Measurements from ENCODE around the gene SERF2. TPM values are rescaled to one million over a fixed set of nuclear protein-coding genes. Genes with fewer than 3 reads are reported as not detected.
"Not testable (repeated sequence)": the region's sequence is repeated elsewhere in the genome, so short reads cannot be mapped to it uniquely, and the experiment has no call there.

Gene SERF2
- total RNA-seq, 2 donors from 2014 or later, result 1,073 to 1,095 TPM

DNA sequence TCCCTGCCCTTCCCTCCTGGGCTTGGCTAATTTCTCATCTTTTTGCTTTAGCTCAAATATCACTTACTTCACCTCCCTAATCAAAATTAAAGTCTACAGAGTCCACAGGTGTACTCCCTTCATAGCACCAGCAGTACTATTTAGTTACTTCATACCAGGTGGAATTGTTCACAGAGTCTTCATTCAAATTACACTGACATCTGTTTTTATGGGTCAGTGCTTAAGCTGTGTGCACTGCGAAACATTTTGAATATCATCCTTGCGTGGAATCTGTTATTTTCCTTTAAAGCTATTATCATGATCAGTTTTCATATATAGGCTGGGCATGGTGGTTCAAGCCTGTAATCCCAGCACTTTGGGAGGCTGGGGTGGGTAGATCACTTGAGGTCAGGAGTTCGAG lies 2.7 kb upstream of the SERF2 start:
- intact Hi-C loops (cut with DNase I, micrococcal nuclease), result no loop called here
- ATAC-seq (no peak), DNase-seq (no peak)

DNA sequence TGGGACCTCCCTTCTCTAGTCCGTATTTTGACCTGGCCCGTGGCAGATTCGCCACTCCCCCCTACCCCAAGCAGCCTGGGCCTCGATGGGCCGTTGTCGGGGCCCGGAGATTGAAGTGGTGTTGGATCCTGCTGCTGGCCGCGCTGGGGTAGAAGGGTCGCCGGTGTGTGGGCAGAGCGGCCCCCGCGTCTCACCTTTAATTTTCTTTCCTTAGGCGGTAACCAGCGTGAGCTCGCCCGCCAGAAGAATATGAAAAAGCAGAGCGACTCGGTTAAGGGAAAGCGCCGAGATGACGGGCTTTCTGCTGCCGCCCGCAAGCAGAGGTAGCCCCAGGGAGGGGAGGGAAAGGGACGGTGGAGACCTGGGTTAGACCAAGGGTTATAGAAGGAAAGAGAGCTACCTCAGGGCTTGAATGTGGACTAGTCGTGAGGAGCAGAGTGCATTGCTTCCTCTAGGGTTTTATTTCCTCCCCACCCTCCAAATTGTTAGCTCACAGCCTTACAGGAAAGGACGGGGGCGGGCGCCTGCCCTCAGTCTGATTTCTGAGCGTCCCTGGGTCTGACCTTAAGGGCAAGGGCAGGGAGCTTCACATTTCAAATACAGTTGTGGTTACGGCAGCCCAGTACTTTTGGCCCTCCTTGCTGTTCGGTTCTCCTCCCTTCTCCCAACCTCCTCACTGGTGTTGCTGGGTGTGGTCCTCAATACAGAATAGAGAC lies 799 bp downstream of the SERF2 start:
- intact Hi-C loops (cut with DNase I, micrococcal nuclease), result no loop called here
- peak; percentile 52 to 64 for DNase-seq
- ATAC-seq, result peak; percentile 50

DNA sequence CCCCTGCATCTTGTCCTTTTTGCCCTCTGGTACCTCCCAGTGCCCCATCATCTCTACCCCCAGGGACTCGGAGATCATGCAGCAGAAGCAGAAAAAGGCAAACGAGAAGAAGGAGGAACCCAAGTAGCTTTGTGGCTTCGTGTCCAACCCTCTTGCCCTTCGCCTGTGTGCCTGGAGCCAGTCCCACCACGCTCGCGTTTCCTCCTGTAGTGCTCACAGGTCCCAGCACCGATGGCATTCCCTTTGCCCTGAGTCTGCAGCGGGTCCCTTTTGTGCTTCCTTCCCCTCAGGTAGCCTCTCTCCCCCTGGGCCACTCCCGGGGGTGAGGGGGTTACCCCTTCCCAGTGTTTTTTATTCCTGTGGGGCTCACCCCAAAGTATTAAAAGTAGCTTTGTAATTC lies 1.5 kb downstream of the SERF2 start:
- intact Hi-C loops (cut with DNase I, micrococcal nuclease), result no loop called here
- peak in 1 of 2 donors; percentile 28 for DNase-seq
- ATAC-seq, result no peak

DNA sequence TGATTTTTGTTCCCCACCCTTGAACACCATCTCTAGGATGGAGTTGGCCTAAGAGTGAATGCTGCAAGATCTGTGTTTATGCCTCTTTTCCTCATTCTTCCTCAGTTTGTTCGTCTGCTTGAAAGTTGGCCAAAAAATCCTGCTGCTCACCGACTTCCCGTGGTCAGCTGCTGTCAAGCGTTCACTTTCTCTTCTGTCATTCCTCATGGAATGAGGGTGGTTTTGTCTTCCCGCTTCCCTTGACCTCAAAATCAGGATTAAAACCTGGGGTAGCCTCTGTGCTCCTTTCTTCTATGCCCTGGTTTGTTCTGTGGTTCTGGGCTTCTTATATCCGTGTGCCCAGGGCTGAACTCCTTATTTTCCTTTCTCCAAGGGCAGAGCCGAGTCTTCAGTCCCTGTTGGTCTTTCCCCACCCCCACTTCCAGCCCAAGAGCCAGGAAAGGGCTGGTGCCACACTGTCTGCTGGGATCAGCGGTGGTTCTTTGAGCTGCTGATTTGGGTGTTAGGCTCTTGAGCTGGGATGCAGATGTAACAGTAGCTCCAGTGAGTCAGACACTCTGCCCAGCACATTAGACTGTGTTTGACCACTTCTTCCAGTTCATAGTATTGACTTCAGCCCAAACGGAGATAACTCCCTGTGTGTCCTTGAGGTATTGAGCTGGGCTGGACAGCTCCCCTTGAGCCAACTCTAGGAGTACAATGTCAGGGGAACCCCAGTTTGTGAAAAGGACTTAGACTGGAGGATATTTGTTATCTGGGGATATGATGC lies 2.3 kb downstream of the SERF2 start:
- intact Hi-C loops (cut with DNase I, micrococcal nuclease), result no loop called here
- DNase-seq (no peak), ATAC-seq (no peak)

DNA sequence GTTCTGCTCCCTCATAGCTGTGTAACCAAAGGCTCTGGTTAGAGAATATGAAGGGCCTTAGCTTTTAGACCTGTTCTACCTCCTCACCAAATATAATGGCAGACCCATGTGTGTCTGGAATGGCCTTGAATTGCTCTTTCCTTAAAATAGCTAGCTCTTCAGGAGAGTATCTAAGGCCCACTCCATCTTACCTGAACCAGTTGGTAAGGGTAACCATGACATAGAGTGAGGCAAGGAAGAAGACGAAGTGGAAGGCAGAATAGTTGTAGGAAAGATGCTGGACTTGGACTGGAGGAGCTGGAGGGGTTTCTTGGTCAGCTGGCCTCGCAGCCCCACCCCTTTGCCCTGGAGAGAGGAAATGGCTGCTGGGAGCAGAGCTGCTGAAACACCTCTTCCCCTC lies 3.1 kb downstream of the SERF2 start:
- intact Hi-C loops (cut with DNase I, micrococcal nuclease), result no loop called here
- ATAC-seq (no peak), DNase-seq (no peak)

DNA sequence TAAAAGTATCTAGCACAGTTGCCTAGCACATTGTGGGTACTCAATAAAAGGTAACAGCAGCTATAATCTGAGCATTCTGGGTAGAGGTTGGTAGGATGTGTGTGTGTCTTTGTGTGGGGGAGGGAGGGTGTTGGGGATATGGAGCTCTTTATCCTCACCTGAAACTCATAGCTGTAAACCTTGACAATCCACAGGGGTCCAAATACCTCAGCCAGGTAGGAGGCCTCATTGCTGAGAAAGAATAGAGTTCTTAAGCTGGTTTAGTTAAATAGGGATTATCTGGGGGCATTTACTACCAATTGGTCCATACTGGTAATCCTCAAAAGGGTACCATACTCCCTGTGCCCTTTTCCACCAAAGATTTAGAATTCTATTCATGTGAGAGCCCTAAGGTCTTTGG lies 3.9 kb downstream of the SERF2 start:
- no peak for DNase-seq
- ATAC-seq, result no peak
- intact Hi-C loops (cut with DNase I, micrococcal nuclease), result no loop called here

DNA sequence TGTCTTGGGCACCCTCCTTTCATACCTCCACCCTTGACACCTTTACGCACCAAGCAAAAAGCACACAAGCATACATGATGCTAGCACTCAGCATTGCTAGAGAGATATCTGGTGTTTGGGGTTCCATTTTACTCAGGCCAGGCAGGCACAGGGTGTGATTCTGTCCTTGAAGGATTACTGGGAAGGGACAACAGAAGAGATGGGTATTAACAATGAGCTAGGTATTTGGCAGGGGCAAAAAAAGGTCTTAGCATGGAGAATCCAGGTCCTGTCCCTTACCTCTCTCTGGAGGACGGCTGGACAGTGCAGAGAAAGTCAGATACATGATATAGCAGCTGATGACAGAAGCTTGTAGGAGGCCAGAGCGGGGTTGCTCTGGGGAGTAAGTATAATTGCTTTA lies 4.4 kb downstream of the SERF2 start:
- intact Hi-C loops (cut with DNase I, micrococcal nuclease), result no loop called here
- ATAC-seq, result no peak
- no peak for DNase-seq

DNA sequence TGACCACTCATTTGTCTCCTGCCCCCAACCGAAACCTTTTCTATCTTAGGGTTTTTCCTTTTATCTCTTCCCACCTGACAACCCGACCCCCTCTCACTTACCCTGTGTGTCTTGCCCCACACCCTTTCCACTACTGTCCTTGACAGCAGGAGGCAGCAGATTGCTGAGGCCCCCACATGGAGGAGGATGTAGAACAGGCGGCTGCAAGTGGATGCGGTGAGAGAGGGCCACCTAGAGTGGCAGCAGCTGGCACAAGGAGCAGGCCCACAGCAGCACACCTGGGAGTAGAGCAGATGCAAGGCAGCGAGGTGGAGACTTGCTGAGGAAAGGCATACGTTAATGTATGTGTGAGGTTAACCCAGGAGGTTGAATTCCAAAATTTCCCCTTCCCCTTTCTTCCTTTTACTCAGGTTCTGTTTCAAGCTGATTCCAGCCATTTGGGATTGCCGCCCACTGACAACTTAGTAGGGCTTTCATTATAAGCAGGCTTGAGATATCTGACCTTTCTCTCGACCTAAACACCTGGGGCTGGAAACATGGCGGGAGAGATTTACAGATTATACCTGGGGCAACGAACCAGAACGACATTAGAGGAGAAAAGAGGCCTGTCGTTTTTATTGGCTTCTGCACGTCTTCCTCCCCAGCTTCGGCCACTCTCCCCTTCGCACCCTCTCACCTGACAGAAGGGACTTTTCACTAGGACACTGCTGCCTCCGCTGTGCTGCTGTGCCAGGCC lies 7.3 kb downstream of the SERF2 start:
- ATAC-seq (peak; percentile 36), DNase-seq (peak in 1 of 2 donors; percentile 37)
- intact Hi-C loops (cut with DNase I, micrococcal nuclease), result no loop called here

DNA sequence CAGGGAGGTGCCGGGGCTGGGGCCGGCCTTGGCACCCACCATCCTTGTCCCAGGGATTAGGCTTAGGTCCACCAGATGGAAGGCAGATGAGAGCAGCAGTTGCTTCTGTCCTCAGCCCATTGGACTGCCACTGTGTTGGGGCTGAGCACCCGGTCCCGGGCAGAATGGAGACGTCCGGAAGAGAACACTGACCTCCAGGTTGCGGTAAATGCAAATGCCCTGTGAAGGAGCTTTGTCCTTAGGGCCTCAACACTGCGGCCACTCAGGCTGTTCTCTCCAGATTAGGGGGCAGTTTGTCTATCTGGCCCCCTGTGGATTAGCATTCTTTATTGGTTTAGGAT lies 7.8 kb downstream of the SERF2 start, which contains the start of gene SERINC4:
TSS of gene SERINC4 (minus strand) at position 276 of the 341 bp plus-strand sequence. CDS start at position 42, 234 bp downstream.
- peak; percentile 0 for ATAC-seq
- DNase-seq, result no peak

DNA sequence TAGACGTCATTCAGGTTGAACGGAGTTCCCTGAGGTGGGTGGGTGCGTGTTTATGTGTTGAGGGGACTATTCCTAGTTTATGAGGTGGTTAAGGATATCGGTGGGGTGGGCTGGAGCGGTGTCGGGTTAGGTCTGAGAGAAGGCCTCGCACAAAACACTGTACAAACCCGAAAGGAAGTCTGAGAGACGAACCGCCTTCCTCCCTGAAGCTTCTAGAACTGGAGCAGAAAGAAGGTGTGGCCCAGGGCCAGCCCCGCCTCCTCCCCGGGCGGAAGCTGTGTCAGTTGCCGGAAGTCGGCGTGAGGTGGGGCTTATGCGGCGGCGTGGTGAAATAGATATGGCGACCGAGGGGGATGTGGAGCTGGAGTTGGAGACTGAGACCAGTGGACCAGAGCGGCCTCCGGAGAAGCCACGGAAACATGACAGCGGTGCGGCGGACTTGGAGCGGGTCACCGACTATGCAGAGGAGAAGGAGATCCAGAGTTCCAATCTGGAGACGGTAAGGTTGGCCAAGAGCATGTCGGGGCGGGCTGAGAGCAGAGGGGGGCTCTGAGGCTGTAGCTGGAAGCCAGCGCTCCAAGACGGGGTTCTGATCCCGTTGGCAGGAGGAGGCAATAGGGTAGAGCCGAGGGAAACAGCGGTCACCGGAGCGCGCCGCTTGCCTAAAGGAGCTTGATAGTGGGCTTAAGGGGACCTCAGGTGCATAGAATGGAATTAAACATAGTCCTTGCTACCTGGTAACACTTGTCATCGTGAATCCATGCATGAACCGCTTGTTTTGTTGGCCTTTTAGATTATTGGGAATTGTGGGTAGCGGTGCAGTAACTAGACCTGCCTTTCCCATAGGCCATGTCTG lies 8.4 kb downstream of the SERF2 start, which contains the start of gene HYPK:
TSS of gene HYPK (plus strand) at position 314 of the 856 bp plus-strand sequence. CDS start at position 338, 24 bp downstream.
- ATAC-seq, result peak; percentile 74
- DNase-seq, result peak; percentile 95 to 96
- intact Hi-C loops (cut with DNase I, micrococcal nuclease), result no loop called here

More for the DNA sequence above, 7.8 kb downstream of the SERF2 start, which contains the start of gene SERINC4:
- intact Hi-C loops (cut with DNase I, micrococcal nuclease), result no loop called here

DNA sequence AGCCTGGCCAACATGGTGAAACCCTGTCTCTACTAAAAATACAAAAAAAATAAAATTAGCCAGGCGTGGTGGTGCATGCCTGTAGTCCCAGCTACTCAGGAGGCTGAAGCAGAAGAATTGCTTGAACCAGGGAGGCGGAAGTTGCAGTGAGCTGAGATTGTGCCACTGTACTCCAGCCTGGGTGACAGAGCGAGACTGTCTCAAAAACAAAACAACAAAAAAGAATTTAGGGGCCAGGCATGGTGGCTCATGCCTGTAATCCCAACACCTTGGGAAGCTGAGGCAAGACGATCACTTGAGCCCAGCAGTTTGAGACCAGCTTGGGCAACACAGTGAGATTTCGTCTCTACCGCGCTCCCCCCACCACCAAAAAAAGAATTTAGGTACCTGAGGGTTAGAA lies 10.6 kb downstream of the SERF2 start:
- intact Hi-C loops (cut with DNase I, micrococcal nuclease); ATAC-seq: not testable (repeated sequence)

DNA sequence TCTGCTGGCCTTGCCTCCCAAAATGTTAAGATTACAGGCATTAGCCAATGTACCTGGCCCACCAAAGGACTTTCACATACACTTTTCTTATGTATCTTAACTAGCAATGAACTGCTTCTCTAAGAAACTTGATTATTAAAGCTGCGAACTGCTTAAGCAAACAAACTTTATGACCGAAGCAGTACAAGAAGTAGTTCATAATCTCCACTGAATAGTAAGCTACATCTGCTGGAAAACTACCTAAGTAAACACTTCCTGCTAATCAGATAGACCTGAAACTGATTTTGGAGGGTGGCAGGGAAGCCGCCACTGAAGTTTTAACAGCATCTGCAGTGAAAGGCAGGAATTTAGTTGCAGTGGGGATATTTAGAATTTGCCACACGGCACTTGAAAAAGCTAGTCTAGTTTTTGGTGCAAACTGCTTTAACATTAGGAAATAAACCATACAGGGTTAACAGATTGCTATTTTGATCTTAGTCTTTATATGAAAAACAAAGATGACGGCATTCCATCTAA lies 16.4 kb downstream of the SERF2 start:
- DNase-seq, result no peak
- intact Hi-C loops (cut with DNase I, micrococcal nuclease), result no loop called here
- ATAC-seq, result peak; percentile 57

More for the DNA sequence above, 10.6 kb downstream of the SERF2 start:
- not testable (repeated sequence) for DNase-seq

DNA sequence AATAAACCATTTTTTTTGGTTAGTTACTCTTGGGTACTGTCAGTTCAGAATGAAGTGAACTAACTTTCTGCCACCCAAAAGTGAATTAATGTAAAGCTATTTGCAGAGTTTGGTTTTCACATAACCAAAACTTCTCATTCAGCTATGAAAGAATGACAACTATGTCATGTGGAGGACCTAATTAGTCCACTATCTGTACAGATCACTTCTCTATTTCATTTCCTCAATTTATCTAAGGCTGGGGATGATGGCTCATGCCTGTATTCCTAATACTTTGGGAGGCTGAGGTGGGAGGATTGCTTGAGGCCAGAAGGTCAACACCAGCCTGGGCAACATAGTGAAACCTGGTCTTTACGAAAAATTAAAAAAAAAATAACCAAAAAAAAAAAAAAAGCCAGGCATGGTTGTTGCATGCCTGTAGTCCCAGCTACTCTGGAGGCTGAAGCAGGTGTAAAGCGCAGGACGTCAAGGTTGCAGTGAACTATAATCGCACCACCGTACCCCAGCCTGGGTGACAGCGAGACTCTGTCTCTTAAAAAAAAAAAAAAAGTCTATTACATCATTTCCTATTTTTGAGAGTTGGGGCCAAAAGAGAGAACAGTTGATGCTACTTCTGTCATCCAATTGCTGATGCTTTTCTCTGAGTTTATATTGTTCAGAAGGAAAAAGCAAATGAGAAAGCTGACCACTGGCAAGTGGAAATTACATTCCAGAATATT lies 17.0 kb downstream of the SERF2 start:
- DNase-seq (no peak), ATAC-seq (no peak)
- intact Hi-C loops (cut with DNase I, micrococcal nuclease), result no loop called here

DNA sequence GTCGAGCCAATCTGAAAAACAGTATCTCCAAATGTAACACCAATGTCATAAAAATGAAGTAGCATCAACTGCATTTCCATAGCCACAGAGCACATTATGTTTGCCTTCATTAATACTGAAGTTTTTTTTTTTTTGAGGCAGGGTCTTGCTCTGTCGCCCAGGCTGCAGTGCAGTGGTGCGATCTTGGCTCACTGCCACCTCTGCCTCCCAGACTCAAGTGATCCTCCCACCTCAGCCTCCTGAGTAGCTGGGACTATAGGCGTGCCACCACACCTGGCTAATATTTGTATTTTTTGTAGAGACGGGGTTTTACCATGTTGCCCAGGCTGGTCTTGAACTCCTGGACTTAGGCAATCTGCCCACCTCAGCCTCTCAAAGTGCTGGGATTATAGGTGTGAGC lies 22.9 kb downstream of the SERF2 start:
- intact Hi-C loops (cut with DNase I, micrococcal nuclease), result not testable (repeated sequence)

DNA sequence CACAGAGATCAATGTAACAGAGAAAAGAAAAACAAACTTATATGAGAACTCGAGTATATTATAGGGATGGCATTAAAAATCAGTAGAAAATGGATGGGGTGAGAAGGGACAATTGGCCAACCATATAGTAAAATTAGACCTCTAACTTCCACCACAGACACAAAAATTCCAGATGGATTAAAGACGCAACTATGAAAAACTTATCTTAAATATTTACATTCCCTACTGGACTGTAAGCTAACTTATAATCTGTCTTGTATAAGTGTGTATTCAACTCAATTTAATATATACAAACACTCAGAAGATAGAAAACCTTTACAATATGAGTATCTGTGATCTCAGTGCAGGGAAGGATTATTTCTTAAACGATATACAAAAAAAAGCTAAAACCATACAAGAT lies 29.4 kb downstream of the SERF2 start:
- ATAC-seq, result no peak
- no peak for DNase-seq
- intact Hi-C loops (cut with DNase I, micrococcal nuclease), result no loop called here

More for the DNA sequence above, 22.9 kb downstream of the SERF2 start:
- not testable (repeated sequence) for DNase-seq, ATAC-seq

DNA sequence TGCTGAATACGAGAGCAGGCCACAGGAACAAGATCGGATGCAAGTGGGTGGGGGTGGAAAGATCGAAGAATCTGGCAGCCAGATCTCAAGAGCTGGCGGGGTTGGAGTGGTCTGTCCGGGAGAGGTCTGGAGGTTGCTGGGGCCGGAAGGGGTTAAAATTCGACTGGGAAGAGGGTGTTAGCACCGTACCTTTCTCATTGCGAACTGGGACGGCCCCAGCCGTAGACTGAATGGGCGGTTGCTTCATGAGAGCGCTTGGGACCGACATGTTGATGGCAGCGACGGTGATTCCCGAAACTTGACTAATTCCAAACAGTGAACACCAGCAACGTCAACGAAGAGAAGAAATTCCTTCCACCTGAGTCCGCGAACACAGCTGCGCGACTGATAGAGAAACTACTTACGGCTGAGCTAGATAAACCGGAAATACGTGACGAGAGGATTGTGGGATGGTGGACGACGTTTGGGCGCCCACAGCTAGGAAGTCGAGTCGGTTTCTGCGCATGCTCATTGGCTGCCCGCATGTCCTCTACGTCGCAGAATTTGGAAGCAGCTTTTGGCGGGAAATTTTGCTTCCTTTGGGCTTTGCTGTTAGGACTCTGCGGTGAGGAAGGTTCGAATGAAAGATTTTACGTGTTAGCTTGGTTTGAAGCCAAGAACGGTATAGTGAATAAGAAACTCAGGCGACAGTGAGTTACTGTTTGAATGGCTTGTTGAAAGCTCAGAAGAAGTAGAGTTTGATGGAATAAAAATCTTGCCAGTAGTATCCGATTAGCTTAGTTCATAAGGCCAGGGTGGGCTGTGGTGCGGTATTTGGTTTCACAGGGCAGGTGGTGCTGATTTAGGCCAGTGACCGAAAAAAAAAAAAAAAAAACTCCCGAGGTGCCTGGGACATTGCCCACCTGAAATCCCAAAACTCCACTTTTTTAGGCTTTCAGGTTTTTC lies 32.5 kb downstream of the SERF2 start, which contains the start of gene MFAP1:
TSS of gene MFAP1 (minus strand) at position 389 of the 945 bp plus-strand sequence. CDS start at position 268, 121 bp downstream.
- peak; percentile 90 for ATAC-seq
- peak; percentile 95 to 97 for DNase-seq
- intact Hi-C loops (cut with DNase I, micrococcal nuclease), result no loop called here
